PC-9 (cell line): ENCODE measurements around the gene BICRAL.

ENCODE experiments used
- CTCF ChIP-seq: fragments of 200-600 bp; sonication (generic); conservative IDR thresholded peaks from 2 replicates; pipeline ENCODE4 v1.6.1; 2017; ENCODE audit warnings: mixed run types, antibody characterized with exemption, mild to moderate bottlenecking, moderate library complexity
- EZH2 ChIP-seq: fragments of 200-600 bp; sonication (generic); IDR thresholded peaks from 2 replicates; pipeline ENCODE4 v1.8.0; 2017; ENCODE audit warnings: antibody characterized with exemption, low read depth

DNA sequence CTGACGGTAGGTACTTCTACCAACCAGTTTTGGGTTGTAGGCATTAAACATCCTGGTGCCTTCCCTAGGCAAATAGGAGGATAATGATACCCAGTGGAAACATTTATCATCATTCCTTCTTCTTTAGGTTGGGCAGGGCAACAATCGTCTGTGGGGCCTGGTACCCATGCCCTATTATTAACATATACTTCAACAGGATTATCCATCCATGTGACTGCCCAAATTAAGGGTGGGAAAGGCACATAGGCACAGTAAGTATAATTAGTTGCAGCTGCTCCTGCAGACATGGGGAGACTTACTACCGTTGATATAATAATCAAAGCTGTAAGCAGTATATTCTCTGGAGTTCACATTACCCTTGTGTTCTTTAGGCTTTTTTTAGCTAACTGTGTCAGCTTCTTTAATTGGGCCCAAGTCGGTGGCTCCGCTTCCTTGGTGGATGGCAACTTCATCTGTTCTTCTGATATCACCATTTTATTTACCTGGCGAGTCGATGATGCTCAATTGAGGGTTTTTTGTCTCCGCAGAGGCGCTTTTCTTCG lies 114.4 kb downstream of the BICRAL start:
- TF ChIP-seq CTCF (no peak), EZH2 (no peak)
